GM21723 (cell line): ENCODE results near the gene EGFR.
"Not testable (repeated sequence)": the region's sequence is repeated elsewhere in the genome, so short reads cannot be mapped to it uniquely, and the experiment has no call there.

Experiments used
- ATAC-seq: cut with Tn5 transposase; IDR thresholded peaks from one replicate; pipeline ENCODE4 v1.9.1; 2021; ENCODE audit warnings: mild to moderate bottlenecking, moderate library complexity; ENCODE audit not compliant: unreplicated experiment

Gene EGFR

DNA sequence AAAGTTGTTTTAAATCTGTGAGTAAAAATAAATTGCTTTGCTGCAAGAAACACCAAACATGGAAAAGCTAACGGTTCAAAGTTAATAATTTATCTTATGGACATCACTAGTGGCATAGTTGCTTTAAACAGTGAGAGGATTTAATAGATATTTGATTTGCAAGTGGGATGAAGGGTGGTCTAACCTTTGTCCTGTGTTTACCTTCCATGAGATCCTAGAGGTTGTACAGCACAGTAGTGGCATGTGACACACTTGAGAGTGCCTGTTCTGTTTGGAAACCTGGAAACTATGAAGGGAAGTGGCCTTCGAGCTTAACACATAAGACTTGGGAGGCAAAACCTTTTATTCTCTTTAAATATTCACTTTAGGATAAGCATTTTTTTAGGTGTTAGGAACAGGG, 16.0 kb downstream of the EGFR start:
- ATAC-seq = no peak

DNA sequence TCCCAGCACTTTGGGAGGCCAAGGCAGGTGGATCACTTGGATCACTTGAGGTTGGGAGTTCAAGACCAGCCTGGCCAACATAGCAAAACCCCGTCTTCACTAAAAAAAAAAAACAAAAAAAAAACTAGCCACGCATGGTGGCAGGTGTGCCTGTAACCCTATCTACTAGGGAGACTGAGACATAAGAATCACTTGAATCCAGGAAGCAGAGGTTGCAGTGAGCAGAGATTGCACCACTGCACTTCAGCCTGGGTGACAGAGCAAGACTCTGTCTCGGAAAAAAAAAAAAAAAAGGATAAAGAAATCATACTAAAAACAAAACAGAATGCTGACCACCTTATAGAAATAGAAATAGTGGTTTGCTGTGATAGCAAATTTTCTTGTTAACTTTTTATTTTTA, 16.6 kb downstream of the EGFR start:
- not testable (repeated sequence) for ATAC-seq

DNA sequence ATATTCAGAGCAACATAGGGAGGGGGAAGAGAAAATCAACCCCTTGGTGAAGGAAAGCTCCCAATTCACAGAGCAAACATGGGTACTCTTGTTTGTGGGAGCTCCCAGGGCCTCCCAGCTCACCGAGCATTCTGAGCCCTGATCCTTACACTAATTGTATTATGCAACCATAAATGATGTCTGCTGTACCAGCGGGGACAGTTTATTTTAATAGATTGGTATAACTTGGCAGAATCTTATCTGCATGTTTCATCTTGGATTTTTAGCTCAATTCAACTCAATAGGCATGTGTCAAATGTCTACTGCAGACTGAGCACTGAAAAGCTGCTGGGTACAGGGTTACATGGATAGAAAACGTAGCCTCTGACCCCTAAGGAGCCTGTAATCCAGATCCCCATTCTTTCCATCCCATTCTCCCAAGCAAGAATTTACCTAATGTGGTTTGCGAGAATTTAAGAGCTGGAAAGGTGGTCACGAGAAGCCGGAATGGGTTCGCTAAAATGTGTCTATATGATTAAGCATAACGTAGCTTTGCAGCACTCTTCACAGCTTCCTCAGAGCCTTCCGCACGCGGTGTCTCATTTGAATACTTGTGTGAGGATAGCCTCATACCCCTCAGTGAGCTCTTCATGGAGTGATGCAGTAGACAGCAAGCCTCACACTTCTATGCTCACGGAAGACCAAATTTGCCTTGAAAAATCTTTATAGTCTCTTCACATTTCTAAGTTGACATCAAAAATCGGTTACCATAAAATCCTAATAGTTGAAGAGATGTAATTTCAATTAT, 18.3 kb downstream of the EGFR start:
- ATAC-seq = no peak

DNA sequence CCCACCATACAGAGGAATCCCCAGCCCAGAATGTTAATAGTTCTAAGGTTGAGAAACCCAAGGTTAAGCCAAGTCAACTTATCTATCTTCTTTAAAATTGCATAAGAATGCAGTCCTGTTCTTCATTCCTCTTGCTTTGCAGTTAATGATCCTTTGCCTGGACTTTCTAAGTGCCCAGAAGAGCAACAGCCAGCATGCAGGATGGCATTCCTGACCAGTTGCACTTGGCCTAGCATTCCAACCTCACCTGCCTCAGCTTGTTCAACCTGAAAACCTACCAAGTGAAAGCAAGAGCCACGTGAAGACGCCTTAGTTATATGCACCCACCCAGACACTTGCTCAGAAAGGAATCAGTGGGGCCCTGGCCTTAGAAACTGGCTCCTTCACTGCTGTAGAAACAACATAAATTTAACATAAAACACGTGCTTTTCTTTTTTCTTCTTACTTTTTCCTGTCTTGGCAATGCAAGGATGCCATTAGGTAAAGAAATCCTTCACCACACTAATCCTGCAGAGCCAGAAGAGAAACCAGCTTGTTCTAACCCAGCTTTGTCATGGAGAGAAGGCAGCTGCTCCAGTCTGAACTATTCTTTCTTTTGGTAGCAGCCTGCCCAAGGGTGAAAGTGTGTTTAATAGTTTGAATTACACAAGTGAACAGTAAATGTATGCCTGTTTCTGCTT, 25.0 kb downstream of the EGFR start:
- ATAC-seq = no peak

DNA sequence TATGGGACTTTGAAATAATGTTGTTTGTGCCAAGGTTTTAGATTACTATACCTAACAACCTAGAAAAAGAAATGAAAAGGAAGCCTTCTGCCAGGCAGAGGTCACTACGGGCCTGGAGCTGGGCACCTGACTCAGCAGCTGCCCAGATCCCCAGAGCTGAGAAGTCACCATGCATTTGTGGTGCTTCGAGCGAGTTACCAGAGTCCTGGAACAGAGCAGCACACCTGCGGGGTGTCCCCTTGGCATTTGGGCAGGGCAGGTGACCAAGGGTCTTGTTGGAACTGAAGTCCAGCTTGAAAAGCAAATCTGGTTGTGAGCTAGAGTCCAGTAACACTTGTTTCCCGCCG, 25.5 kb downstream of the EGFR start:
- ATAC-seq = no peak

DNA sequence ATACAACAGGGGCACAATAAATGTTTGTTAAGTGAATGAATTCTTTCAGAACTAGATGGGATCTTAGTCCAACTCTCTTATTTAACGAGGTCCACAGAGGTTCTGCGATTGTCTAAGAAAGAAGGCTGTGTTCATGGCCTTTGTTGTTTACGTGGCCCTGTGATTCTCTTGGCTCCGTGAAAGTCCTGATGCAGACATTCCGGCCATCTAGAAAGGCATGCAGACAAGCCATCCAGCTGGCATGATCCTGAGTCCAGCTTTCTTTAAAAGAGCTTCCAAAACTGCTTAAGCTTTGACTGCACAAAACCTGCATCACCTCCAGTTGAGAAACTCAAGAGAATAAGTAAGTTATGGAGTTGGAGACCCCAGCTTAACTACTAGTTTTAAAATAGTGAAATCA, 26.0 kb downstream of the EGFR start:
- ATAC-seq = no peak

DNA sequence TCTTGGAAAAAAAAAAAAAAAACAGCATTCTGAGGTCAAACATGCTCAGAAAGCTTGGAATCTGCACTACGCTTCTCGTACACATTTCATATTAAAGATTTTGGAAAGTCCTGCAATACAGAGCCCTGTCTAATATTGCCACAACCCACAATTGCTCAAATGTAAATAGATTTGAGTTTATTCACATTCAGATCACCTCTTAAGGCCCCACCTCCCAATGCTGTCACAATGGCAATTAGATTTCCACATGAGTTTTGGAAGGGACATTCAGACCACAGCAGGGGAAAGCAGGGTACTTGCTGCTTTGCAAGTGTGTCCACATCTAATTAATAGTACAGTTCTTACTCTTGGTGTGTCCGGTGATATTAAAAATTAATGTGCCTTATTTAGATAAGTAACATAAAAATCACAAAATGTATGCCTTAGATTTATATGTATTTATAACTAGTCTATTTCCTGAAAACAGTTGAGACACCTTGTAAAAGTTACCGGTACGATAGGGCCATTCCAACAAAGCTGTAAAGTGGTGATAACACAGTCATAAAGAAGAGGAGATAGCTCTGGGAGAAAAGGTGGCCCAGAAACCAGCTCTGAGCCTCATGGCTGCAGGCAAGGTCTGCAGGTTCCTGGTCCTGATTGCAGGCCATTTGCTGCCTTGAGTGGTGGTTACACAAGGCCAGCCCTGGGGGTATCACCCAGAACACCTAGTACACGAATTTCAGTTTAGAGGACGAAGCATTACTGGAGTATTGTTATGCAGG, 27.9 kb downstream of the EGFR start:
- ATAC-seq = no peak

DNA sequence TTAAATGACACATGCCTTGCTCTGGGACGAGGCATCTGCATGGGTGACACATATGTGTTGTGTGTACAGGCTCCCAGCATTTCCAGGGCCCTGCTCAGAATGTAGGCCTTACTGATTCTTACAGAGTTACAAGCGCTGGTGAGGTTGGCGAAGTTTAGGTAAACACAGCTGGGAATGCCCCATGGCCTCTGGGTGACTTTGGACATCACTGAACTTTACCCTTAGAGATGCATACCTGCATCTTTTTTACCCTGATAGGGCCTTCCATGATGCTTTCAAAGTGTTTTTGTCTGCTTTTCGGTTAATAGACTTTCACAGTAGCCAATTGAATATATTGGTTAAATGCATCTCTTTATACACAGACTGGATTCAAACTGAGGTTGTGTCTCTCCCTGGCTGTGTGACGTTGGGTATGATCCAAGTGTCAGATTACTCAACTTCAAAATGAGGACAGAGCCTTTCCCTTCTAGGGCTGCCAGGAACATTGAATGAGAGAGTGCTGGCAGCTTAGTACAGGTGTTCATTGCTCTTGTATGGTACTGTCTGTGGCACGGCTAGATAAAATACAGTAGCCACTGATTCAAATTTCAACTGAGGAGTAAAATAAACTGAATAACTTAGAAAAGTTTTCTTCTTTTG, 29.5 kb downstream of the EGFR start:
- no peak for ATAC-seq

DNA sequence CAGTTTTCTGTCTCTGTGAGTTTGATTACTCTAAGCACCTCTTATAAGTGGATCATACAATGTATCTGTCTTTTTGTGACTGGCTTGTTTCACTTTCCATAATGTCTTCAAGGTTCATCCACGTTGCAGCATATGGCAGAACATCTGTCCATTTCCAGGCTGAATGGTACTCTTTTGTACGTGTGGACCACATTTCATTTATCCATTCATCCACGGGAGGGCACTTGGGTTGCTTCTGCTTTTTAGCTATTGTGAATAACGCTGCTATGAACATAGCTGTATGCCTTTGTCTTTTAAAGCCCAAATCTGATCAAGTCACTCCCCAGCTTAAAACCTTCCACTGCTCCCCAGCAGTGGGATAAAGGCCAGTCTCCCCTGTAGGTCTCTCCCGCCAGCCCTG, 31.5 kb downstream of the EGFR start:
- no peak for ATAC-seq

DNA sequence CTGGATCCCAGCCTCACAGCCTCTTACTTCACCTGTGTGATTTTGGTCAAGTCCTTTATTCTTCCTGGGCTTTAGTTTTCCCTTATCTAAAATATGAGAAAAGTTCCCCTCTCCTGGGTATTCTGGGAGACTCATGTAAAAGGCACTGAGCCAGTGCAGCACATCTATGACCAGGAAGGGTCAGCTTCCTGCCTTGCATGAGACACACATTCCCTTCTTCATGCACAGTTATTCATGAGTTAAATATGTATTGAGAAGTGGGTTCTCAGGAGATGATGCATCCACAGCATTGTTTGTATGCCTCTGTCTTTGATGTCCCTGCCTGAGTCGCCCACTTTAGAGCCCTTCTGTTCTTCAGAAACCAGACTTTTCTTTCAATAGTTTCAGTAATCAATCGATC, 33.3 kb downstream of the EGFR start:
- no peak for ATAC-seq

DNA sequence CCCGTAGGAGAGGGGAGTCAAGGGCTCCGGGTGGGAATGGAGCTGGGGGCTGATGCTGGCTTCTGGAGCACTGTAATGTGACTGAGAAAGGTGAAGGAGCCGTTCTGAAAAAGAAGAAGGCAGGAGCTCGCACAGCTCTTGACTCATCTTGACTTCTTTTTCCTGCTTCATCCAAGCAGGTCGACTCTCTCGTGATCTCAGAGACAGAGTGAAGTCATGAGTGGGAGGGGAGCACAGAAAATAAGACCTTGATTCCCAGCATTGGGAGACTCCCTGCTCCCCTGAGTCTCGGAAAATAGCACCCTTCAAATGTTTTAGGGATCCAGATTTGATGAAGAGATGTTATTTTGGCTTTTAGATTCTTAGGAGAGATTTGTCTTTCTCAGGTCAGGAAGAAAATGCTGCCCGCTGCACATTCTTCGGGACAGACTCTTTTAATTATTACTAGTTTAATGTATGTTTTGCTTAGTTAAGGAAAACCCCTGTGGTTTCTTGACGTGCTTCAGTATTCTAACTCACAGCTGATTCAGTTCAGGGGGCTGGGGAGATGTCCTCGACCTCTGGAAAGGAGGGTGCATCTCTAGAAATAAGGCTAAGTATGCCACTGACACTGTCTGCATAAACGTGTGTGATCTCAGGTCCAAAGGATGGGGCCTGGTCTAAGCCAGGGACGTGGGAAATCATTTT, 34.1 kb downstream of the EGFR start:
- no peak for ATAC-seq

DNA sequence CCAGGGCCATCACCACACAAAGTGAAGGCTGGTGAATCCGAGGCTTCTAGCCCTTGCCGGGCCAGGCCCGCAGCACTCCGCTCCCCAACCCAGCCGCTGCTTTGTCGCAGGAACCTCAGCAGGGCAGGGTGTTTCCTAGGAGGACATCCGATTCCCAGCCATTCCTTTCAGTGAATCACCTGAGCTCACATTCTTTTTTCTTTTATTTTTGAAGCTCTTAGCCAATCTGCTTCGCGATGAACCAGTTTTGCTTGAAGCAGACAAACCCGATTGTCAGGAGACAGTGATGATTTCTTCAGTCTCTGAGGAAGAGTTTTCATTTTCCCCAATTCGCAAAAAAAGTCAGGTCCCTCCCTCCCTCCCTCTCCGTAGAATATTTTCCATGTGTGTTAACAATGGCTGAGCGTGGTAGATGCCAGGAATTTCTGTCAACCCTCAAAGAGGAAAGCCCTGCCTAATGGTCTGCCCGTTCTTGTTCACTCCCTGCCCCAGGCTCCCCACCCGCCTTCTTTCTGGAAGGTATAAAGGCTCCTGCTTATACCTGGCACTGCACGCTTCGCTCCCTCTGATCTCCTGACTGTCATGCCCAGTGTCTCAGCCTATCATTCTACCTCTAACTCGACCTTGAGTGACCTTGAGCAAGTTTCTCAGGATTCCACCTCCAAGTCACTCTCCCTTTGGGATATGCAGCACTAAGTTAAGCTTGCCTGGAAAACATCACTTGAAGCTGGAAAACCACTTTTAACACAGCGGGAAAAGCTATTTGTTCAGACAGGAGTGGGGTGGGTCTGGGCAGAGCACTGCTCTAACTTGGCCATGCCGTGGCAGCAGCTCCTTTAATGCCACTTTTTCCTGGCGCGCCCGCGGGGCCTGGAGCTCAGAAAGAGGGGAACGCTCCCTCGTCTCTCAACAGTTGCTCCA, 35.1 kb downstream of the EGFR start:
- ATAC-seq = no peak

DNA sequence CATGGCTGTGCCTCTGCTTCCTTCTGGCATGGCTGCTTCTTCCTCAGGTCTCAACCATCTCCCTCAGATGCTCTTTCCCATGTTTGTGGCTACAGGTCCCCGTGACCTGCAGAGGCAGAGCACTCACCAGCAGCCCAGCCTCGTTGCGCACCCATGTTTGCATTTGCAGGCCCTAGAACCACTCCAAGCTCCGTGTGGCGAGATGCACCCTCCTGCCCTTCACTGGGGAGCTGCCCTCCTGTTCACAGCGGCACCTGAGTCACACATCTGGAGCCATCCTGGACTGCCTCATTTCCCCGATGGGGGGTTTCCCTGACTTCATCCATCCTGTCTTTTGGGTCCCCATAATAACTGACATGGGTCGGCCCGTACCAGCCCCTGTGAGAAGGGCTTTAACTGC, 35.9 kb downstream of the EGFR start:
- ATAC-seq = no peak

DNA sequence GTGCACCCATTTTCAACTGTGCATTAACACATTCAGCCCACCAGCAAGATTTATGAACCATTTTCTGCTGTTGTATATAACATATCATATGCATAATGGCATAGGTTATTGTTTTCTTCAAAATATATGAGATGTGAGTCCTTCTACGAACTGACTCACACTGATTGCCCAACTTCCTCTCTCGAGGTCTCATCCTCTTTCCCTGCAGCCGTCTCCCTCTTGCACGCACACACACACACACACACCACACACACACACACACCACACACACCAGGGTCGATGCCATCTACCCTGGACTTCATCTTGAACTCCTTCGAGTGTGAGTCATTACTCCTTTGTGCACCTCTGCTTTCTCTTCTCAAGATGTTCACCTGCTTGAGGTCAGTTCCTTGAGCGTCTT, 36.7 kb downstream of the EGFR start:
- no peak for ATAC-seq

DNA sequence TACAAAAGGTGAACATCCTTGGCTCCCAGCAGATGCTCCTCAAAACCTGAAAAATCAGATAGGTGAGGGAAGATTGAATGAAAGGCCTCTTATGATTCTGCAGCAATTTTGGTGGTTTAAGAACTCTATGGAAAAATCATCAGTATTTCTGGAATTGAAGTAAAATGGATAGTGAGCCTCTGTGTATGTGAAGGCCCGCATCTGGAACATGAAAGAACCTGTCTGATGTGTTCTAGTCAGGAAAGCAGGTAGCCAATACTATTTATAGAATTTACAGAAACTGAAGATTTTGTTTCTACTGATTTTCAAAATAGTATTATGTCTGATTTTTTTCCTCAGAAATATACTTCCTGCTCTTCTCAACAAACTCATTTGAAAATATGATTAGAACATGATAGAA, 37.3 kb downstream of the EGFR start:
- ATAC-seq = no peak

DNA sequence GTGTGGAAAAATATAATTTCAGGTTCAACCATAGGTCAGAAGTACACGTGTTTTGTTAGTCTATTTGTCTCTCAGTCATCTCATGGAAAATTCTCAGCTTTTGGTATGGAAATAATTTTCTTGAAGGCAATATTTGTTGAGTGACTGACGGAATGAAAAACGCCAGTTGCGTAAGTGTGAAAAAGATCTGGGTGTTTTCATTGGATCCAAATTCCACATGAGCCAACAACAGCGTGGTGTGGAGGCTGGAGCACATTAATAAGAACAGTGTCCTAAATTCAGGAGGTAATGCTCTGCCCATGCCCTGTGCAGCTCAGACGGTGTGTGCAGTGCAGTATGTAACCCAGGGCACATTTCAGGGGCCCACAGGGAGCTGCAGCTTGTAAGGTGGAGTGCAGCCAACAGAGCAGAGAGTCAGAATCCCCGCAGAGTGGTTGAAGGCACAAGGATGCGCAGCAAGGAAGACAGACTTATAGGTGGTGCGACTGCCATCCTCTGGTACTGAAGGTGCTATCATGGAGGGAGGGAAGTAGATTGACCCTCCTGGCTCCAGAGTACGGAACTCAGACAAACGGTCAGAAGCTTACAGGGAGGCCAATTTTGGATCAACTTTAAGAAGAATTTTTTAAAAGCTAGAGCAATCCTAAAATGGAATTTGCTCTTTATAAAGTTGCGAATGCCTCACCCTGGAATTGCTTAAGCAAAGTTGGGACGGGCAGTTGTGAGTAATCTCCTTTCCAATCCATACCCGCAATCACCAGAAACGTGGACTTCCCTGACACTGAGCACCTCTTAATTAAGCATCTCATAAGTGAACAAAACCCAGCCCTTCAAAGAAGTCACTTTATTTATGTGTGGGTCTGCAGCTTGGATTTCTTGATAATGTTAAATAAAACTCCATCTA, 38.0 kb downstream of the EGFR start:
- no peak for ATAC-seq

DNA sequence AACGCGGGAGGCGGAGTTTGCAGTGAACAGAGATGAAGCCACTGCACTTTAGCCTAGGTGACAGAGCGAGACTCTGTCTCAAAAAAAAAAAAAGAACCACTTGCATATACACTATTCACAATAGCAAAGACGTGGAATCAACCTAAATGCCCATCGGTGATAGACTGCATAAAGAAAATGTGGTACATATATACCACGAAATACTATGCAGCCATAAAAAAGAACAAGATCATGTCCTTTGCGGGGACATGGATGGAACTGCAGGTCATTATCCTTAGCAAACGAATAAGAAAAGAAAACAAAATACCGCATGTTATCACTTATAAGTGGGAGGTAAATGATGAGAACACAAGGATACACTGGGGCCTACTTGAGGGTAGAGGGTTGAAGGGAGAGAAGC, 39.5 kb downstream of the EGFR start:
- no peak for ATAC-seq

DNA sequence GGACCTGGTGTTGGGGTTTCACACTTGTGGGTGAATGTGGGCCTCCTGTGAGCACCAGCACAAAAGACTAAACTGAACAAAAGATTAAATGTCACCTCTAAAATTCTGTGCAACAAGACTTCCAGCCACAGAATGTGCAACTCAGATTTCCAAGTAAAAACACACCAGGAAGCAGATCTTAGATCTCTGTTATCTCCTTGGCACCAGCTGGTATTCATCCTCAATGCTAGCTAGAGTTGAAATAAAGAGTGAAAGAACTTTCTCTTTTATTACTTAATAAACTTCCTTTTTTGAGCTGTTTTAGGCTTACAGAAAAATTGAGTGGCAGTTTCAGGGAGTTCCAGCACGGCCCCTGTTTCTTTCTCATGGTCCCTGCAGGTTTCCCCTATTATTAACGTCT, 40.2 kb downstream of the EGFR start:
- ATAC-seq = no peak

DNA sequence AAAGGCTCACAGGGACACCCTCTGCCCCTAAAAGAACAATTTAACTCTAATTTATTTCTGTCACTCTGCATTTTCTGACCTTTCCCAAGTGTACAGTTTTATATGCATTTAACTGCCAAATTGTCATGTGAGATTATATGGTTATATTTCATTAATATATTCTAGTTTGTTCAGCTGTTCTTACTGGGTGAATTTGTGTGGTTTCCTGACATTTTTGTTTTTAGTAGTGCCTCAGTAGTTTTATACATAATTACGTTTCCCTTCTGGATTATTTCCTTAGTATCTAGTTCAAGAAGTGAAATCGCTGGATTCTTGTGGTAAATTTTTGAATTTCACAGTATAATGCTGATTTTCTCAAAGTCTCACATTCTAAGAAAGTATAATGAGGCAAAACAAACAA, 41.3 kb downstream of the EGFR start:
- ATAC-seq = no peak
